ENCODE measurements around the gene NF1.

NF1 gene

GRCh38 chr17:31226950-31227349, 132.2 kb downstream of the NF1 start:
- Histone ChIP-seq H2BK15ac (ENCODE audit: low read length) (no peak overlapping the region), H3K4me1 (ENCODE audit: control insufficient read depth in 2 of 2, insufficient read depth in 1 of 2, low read depth in 1 of 2, low read length in 2 of 2) (no peaks in the 10 kb centered on the region), H3K23ac (ENCODE audit: low read depth, low read length, poor library complexity) (no peak overlapping the region), H2BK5ac (ENCODE audit: low read length) (no peak overlapping the region), H3K4ac (ENCODE audit: low read length) (no peak overlapping the region), H4K91ac (ENCODE audit: low read depth, low read length, poor library complexity) (no peak overlapping the region), H3K4me2 (ENCODE audit: insufficient read depth, low read length, poor library complexity, severe bottlenecking) (no peak overlapping the region), H2AK5ac (ENCODE audit: low read depth, low read length) (no peak overlapping the region), H2BK120ac (ENCODE audit: low read depth, low read length) (no peak overlapping the region), H3K9me3 (replicated peaks in 1 of 2; ENCODE audit: control insufficient read depth in 2 of 2, insufficient read depth in 1 of 2, low read depth in 1 of 2, low read length in 2 of 2) (no peaks in the 10 kb centered on the region), H2AFZ (ENCODE audit: low read length) (no peak overlapping the region), H3K14ac (ENCODE audit: low read length) (no peak overlapping the region), H2BK12ac (ENCODE audit: low read length) (no peak overlapping the region), H3K79me1 (ENCODE audit: low read depth, low read length) (no peaks in the 10 kb centered on the region), H3K36me3 (replicated peaks in 1 of 2; ENCODE audit: control insufficient read depth in 2 of 2, insufficient read depth in 2 of 2, low read length in 2 of 2) (peaks cover 7 to 90% of the 10 kb centered on the region in 2 donors), H3K27me3 (ENCODE audit: control insufficient read depth in 3 of 3, insufficient read depth in 3 of 3, low read depth in 1 of 3, low read length in 3 of 3) (no peaks in the 10 kb centered on the region), H3K27ac (replicated peaks; ENCODE audit: low read length) (no peak overlapping the region), H3K9ac (ENCODE audit: low read depth, low read length, poor library complexity) (no peak overlapping the region), H4K8ac (ENCODE audit: low read depth, low read length) (no peak overlapping the region), H3K18ac (ENCODE audit: low read length) (no peak overlapping the region), H3K4me3 (ENCODE audit: low read length in 2 of 2) (no peak overlapping the region)
- WGBS, 2 donors (ENCODE audit: extremely low coverage in 2 of 2, insufficient read length in 2 of 2, insufficient replicate concordance in 1 of 2): no CpG with 5 or more reads among the region's 3 CpGs
- no peak for DNase-seq (ENCODE audit: low spot score)

GRCh38 chr17:31231852-31232251, 137.1 kb downstream of the NF1 start:
- Histone ChIP-seq H3K4me2 (ENCODE audit: insufficient read depth, low read length, poor library complexity, severe bottlenecking) (no peak overlapping the region), H3K23ac (ENCODE audit: low read depth, low read length, poor library complexity) (no peak overlapping the region), H2AK5ac (ENCODE audit: low read depth, low read length) (no peak overlapping the region), H3K27me3 (ENCODE audit: control insufficient read depth in 3 of 3, insufficient read depth in 3 of 3, low read depth in 1 of 3, low read length in 3 of 3) (no peaks in the 10 kb centered on the region), H4K91ac (ENCODE audit: low read depth, low read length, poor library complexity) (no peak overlapping the region), H2BK5ac (ENCODE audit: low read length) (no peak overlapping the region), H3K9ac (ENCODE audit: low read depth, low read length, poor library complexity) (no peak overlapping the region), H2BK15ac (ENCODE audit: low read length) (no peak overlapping the region), H3K27ac (replicated peaks; ENCODE audit: low read length) (no peak overlapping the region), H3K79me1 (ENCODE audit: low read depth, low read length) (no peaks in the 10 kb centered on the region), H3K4me3 (ENCODE audit: low read length in 2 of 2) (no peak overlapping the region), H3K4me1 (ENCODE audit: control insufficient read depth in 2 of 2, insufficient read depth in 1 of 2, low read depth in 1 of 2, low read length in 2 of 2) (no peaks in the 10 kb centered on the region), H4K8ac (ENCODE audit: low read depth, low read length) (no peak overlapping the region), H3K18ac (ENCODE audit: low read length) (no peak overlapping the region), H3K36me3 (replicated peaks in 1 of 2; ENCODE audit: control insufficient read depth in 2 of 2, insufficient read depth in 2 of 2, low read length in 2 of 2) (peaks cover 14 to 97% of the 10 kb centered on the region in 2 donors), H2BK12ac (ENCODE audit: low read length) (no peak overlapping the region), H3K4ac (ENCODE audit: low read length) (no peak overlapping the region), H2BK120ac (ENCODE audit: low read depth, low read length) (no peak overlapping the region), H3K9me3 (replicated peaks in 1 of 2; ENCODE audit: control insufficient read depth in 2 of 2, insufficient read depth in 1 of 2, low read depth in 1 of 2, low read length in 2 of 2) (no peaks in the 10 kb centered on the region), H3K14ac (ENCODE audit: low read length) (no peak overlapping the region), H2AFZ (ENCODE audit: low read length) (no peak overlapping the region)
- DNase-seq (ENCODE audit: low spot score): no peak

- Histone ChIP-seq H3K18ac (ENCODE audit: low read length) (no peak overlapping the region), H2BK12ac (ENCODE audit: low read length) (no peak overlapping the region), H3K4me3 (ENCODE audit: low read length in 2 of 2) (no peak overlapping the region), H3K9me3 (replicated peaks in 1 of 2; ENCODE audit: control insufficient read depth in 2 of 2, insufficient read depth in 1 of 2, low read depth in 1 of 2, low read length in 2 of 2) (peaks cover 0 to under 1% of the 10 kb centered on the region in 2 donors), H3K27me3 (ENCODE audit: control insufficient read depth in 3 of 3, insufficient read depth in 3 of 3, low read depth in 1 of 3, low read length in 3 of 3) (no peaks in the 10 kb centered on the region), H2AK5ac (ENCODE audit: low read depth, low read length) (no peak overlapping the region), H2BK120ac (ENCODE audit: low read depth, low read length) (no peak overlapping the region), H3K4me1 (ENCODE audit: control insufficient read depth in 2 of 2, insufficient read depth in 1 of 2, low read depth in 1 of 2, low read length in 2 of 2) (no peaks in the 10 kb centered on the region), H3K27ac (replicated peaks; ENCODE audit: low read length) (no peak overlapping the region), H3K4me2 (ENCODE audit: insufficient read depth, low read length, poor library complexity, severe bottlenecking) (no peak overlapping the region), H3K36me3 (replicated peaks in 1 of 2; ENCODE audit: control insufficient read depth in 2 of 2, insufficient read depth in 2 of 2, low read length in 2 of 2) (peaks cover 11 to 95% of the 10 kb centered on the region in 2 donors), H2BK5ac (ENCODE audit: low read length) (no peak overlapping the region), H3K14ac (ENCODE audit: low read length) (no peak overlapping the region), H3K4ac (ENCODE audit: low read length) (no peak overlapping the region), H4K8ac (ENCODE audit: low read depth, low read length) (no peak overlapping the region), H4K91ac (ENCODE audit: low read depth, low read length, poor library complexity) (no peak overlapping the region), H2BK15ac (ENCODE audit: low read length) (no peak overlapping the region), H2AFZ (ENCODE audit: low read length) (no peak overlapping the region), H3K79me1 (ENCODE audit: low read depth, low read length) (no peaks in the 10 kb centered on the region), H3K9ac (ENCODE audit: low read depth, low read length, poor library complexity) (no peak overlapping the region), H3K23ac (ENCODE audit: low read depth, low read length, poor library complexity) (no peak overlapping the region)
- DNase-seq (ENCODE audit: low spot score): no peak
- no CpG with 5 or more reads among the region's 4 CpGs for WGBS, 2 donors (ENCODE audit: extremely low coverage in 2 of 2, insufficient read length in 2 of 2, insufficient replicate concordance in 1 of 2)
Observed at GRCh38 chr17:31235110-31235509, 140.3 kb downstream of the NF1 start.

GRCh38 chr17:31236137-31236536, 141.4 kb downstream of the NF1 start:
- DNase-seq (ENCODE audit: low spot score): no peak
- H3K27ac ChIP-seq (replicated peaks; ENCODE audit: low read length): no peak overlapping the region
- H3K18ac ChIP-seq (ENCODE audit: low read length): no peak overlapping the region
- H3K9ac ChIP-seq (ENCODE audit: low read depth, low read length, poor library complexity): no peak overlapping the region
- no peak overlapping the region for H4K91ac ChIP-seq (ENCODE audit: low read depth, low read length, poor library complexity)
- no peak overlapping the region for H3K23ac ChIP-seq (ENCODE audit: low read depth, low read length, poor library complexity)
- no peaks in the 10 kb centered on the region for H3K27me3 ChIP-seq (ENCODE audit: control insufficient read depth in 3 of 3, insufficient read depth in 3 of 3, low read depth in 1 of 3, low read length in 3 of 3)
- no peak overlapping the region for H3K4me2 ChIP-seq (ENCODE audit: insufficient read depth, low read length, poor library complexity, severe bottlenecking)
- no peak overlapping the region for H3K14ac ChIP-seq (ENCODE audit: low read length)
- H2BK15ac ChIP-seq (ENCODE audit: low read length): no peak overlapping the region
- H3K4ac ChIP-seq (ENCODE audit: low read length): no peak overlapping the region
- WGBS, 2 donors (ENCODE audit: extremely low coverage in 2 of 2, insufficient read length in 2 of 2, insufficient replicate concordance in 1 of 2): no CpG with 5 or more reads among the region's 3 CpGs
- no peak overlapping the region for H2AFZ ChIP-seq (ENCODE audit: low read length)
- no peaks in the 10 kb centered on the region for H3K79me1 ChIP-seq (ENCODE audit: low read depth, low read length)
- peaks cover 0 to 11% of the 10 kb centered on the region in 2 donors for H3K9me3 ChIP-seq (replicated peaks in 1 of 2; ENCODE audit: control insufficient read depth in 2 of 2, insufficient read depth in 1 of 2, low read depth in 1 of 2, low read length in 2 of 2)
- H2BK120ac ChIP-seq (ENCODE audit: low read depth, low read length): no peak overlapping the region
- H3K4me3 ChIP-seq (ENCODE audit: low read length in 2 of 2): no peak overlapping the region
- H4K8ac ChIP-seq (ENCODE audit: low read depth, low read length): no peak overlapping the region
- peaks cover 15 to 95% of the 10 kb centered on the region in 2 donors for H3K36me3 ChIP-seq (replicated peaks in 1 of 2; ENCODE audit: control insufficient read depth in 2 of 2, insufficient read depth in 2 of 2, low read length in 2 of 2)
- H3K4me1 ChIP-seq (ENCODE audit: control insufficient read depth in 2 of 2, insufficient read depth in 1 of 2, low read depth in 1 of 2, low read length in 2 of 2): no peaks in the 10 kb centered on the region
- no peak overlapping the region for H2AK5ac ChIP-seq (ENCODE audit: low read depth, low read length)
- no peak overlapping the region for H2BK12ac ChIP-seq (ENCODE audit: low read length)
- no peak overlapping the region for H2BK5ac ChIP-seq (ENCODE audit: low read length)
